NB4 (cell line): ENCODE measurements around the gene UNC5C.

Experiments used
- CTCF ChIP-seq: IDR thresholded peaks from one replicate; pipeline ENCODE4 v1.5.1; 2012; ENCODE audit warnings: low read depth, low read length
- POLR2A ChIP-seq: IDR thresholded peaks from 2 replicates; pipeline ENCODE4 v1.6.1; 2011; ENCODE audit warnings: mild to moderate bottlenecking; ENCODE audit not compliant: insufficient read length; ENCODE audit errors: extremely low read depth

DNA sequence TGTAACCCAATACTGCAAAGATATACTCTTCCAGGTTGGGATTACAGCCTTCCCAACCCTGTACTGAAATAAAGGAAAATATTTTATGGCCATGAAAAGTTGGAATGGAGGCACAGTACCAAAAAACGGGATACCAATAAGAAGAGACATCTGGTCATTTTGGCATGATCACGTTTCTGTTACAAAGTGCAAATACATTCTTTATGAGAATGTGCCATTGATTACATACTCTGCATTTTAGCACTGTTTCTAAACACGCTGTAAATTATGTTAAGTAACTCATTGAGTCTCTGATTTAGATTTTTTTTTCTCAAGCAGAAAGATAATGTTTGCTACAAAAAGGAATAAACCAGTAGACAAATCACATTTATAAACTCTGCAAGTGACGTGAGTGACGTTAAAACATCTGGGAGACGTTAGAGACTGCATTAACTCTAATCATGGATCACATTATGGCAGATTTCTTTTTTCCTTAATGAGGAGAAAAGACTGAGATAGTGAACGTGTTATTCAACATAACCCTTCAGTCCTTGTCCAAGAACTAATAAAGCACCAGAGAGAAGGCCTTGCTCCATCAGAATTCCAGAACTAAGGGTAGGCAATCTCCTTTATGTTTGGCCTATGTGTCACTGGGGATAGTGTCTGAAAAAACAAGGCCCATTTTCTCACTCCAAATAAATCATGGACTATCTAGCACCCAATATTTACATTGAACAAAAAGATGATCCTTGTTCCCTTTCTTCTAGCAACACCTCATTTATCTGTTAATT is 31.0 kb downstream of the UNC5C start:
- no peak for TF ChIP-seq CTCF
- no peak for TF ChIP-seq POLR2A
